OCI-LY1 (cell line): Measurements from ENCODE around the gene DENND1A.

Experiments used
- H2AFZ ChIP-seq: fragments of 200-600 bp; sonication (generic), shearing (Covaris generic); 2 replicates; pipeline ENCODE4 v1.6.0; 2014; ENCODE audit warnings: antibody characterized with exemption, mild to moderate bottlenecking, low read length
- H3F3A ChIP-seq: fragments of 200-600 bp; sonication (generic), shearing (Covaris generic); 2 replicates; pipeline ENCODE4 v1.6.0; 2014; ENCODE audit warnings: mild to moderate bottlenecking, antibody characterized with exemption, low read length, moderate library complexity; ENCODE audit not compliant: insufficient read depth
- H3K27ac ChIP-seq: fragments of 200-600 bp; sonication (generic); 2 replicates; pipeline ENCODE4 v1.5.1; 2014; ENCODE audit warnings: low read length, mixed run types, mild to moderate bottlenecking, low read depth; ENCODE audit not compliant: poor library complexity, severe bottlenecking
- H3K27me3 ChIP-seq: fragments of 200-600 bp; sonication (generic); 2 replicates; pipeline ENCODE4 v1.6.0; 2014; ENCODE audit warnings: antibody characterized with exemption, mild to moderate bottlenecking, low read length, moderate library complexity; ENCODE audit not compliant: insufficient read depth
- H3K36me3 ChIP-seq: fragments of 200-600 bp; sonication (generic); 2 replicates; pipeline ENCODE4 v1.6.1; 2014; ENCODE audit warnings: mild to moderate bottlenecking, antibody characterized with exemption, low read length, moderate library complexity, mixed read lengths; ENCODE audit not compliant: insufficient read depth
- H3K4me1 ChIP-seq: fragments of 200-600 bp; sonication (generic); 2 replicates; pipeline ENCODE4 v1.5.1; 2014; ENCODE audit warnings: mild to moderate bottlenecking, low read length, moderate library complexity; ENCODE audit not compliant: insufficient read depth, severe bottlenecking
- H3K4me2 ChIP-seq: fragments of 200-600 bp; sonication (generic), shearing (Covaris generic); 2 replicates; pipeline ENCODE4 v1.6.1; 2014; ENCODE audit warnings: low read length
- H3K4me3 ChIP-seq: fragments of 200-600 bp; sonication (generic); 2 replicates; pipeline ENCODE4 v1.5.1; 2014; ENCODE audit warnings: low read length, low read depth, mild to moderate bottlenecking, mixed read lengths; ENCODE audit not compliant: poor library complexity, severe bottlenecking
- H3K79me2 ChIP-seq: fragments of 200-600 bp; shearing (Covaris generic); 2 replicates; pipeline ENCODE4 v1.6.1; 2016; ENCODE audit warnings: mixed run types, low read length, mixed read lengths; ENCODE audit not compliant: insufficient read depth
- H3K9ac ChIP-seq: fragments of 200-600 bp; sonication (generic), shearing (Covaris generic); 2 replicates; pipeline ENCODE4 v1.6.1; 2014; ENCODE audit warnings: mild to moderate bottlenecking, low read length, mixed read lengths
- H3K9me2 ChIP-seq: fragments of 200-600 bp; sonication (generic), shearing (Covaris generic); 2 replicates; pipeline ENCODE4 v1.6.1; 2014; ENCODE audit warnings: low read depth, mild to moderate bottlenecking, low read length, mixed read lengths
- H3K9me3 ChIP-seq: fragments of 200-600 bp; shearing (Covaris generic); 2 replicates; pipeline ENCODE4 v1.6.1; 2014; ENCODE audit warnings: low read length, mixed read lengths
- H4K20me1 ChIP-seq: fragments of 200-600 bp; sonication (generic), shearing (Covaris generic); 2 replicates; pipeline ENCODE4 v1.6.0; 2016; ENCODE audit warnings: mild to moderate bottlenecking, low read length; ENCODE audit not compliant: insufficient read depth
- EZH2 ChIP-seq: fragments of 200-600 bp; sonication (generic), shearing (Covaris generic); IDR thresholded peaks from 2 replicates; pipeline ENCODE4 v1.8.0; 2017; ENCODE audit warnings: borderline replicate concordance, mixed run types, mild to moderate bottlenecking, antibody characterized with exemption, low read length, moderate library complexity, mixed read lengths
- TF ChIP-seq, protein P1 (sequence below): fragments of 200-600 bp; sonication (generic), shearing (Covaris generic); IDR thresholded peaks from 2 replicates; pipeline ENCODE4 v1.5.1; 2017; ENCODE audit warnings: mild to moderate bottlenecking, antibody characterized with exemption, low read length, moderate library complexity, mixed read lengths

Gene DENND1A

DNA sequence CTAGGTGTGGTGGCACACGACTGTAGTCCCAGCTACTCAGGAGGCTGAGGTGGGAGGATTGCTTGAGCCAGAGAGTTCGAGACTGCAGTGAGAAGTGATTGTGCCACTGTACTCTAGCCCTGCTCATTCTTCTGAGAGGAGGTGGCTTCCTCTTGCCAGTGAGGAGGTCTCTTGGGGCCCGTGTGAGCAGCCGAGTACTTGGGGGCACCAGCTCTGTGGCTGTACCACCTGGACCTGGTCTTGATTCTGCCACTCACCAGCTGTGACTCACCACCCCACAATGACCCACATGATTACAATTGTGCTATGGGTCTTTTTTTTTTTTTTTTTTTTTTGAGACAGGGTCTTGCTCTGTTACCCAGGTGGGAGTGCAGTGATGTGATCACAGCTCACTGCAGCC, 592.0 kb downstream of the DENND1A start:
- H3K27ac ChIP-seq = peak overlapping the region; percentile 100
- no peaks in the 10 kb centered on the region for H3K9me2 ChIP-seq
- H3K4me1 ChIP-seq = peaks cover 93% of the 10 kb centered on the region
- H3K36me3 ChIP-seq = no peaks in the 10 kb centered on the region
- TF ChIP-seq, protein P1, sequence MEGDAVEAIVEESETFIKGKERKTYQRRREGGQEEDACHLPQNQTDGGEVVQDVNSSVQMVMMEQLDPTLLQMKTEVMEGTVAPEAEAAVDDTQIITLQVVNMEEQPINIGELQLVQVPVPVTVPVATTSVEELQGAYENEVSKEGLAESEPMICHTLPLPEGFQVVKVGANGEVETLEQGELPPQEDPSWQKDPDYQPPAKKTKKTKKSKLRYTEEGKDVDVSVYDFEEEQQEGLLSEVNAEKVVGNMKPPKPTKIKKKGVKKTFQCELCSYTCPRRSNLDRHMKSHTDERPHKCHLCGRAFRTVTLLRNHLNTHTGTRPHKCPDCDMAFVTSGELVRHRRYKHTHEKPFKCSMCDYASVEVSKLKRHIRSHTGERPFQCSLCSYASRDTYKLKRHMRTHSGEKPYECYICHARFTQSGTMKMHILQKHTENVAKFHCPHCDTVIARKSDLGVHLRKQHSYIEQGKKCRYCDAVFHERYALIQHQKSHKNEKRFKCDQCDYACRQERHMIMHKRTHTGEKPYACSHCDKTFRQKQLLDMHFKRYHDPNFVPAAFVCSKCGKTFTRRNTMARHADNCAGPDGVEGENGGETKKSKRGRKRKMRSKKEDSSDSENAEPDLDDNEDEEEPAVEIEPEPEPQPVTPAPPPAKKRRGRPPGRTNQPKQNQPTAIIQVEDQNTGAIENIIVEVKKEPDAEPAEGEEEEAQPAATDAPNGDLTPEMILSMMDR = no peak
- TF ChIP-seq EZH2 = no peak
- no peaks in the 10 kb centered on the region for H4K20me1 ChIP-seq
- H3K4me3 ChIP-seq = peak overlapping the region; percentile 56
- H3K27me3 ChIP-seq = no peaks in the 10 kb centered on the region
- H3K9ac ChIP-seq = peak overlapping the region; percentile 89; the same call in 1 of the 2 replicates
- no peak overlapping the region for H2AFZ ChIP-seq
- no peaks in the 10 kb centered on the region for H3K9me3 ChIP-seq
- H3K79me2 ChIP-seq = no peaks in the 10 kb centered on the region
- H3F3A ChIP-seq = 0 out of 2 replicates have a peak, but pooled peaks cover 4% of the 10 kb centered on the region
- H3K4me2 ChIP-seq = peak overlapping the region; percentile 80

DNA sequence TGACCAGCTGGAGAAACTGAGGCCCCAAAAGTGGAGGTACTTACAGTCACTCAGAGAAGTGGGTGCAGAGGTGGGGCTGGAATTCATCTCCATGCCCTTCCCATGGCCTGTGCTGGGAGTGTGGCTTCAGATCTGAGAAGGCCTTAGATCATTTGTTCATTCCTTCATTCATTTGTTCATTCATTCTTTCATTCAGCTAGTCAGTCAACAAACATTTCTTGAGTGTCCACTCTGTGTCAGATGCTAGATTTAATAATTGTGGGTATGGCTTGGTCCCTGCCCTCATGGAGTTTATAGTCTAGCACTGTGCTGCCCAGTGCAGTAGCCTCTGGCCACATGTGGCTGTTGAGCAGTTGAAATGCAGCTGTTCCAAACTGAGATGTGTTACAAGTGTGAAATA, 593.0 kb downstream of the DENND1A start:
- peak overlapping the region; percentile 100 for H3K27ac ChIP-seq

DNA sequence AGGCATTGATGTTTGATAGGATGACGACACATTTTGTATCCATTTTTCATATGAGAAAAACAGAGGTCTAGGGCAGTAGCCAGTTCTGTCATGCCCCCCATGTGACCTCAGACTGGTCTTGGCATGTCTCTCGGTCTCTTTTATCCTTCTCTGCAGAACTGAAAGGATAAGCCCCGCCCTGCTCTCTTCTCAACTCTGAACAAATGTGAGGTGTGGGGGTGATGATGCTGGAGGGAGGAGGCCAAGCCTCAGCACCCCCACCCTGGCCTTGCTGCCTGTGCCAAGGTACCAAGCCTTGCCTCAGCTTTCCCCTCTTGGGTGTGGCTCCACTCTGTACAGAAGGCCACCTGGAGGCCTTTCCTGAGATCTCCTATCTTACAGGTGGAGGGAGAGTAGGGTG, 593.5 kb downstream of the DENND1A start:
- no peaks in the 10 kb centered on the region for H3K79me2 ChIP-seq
- no peak overlapping the region for H3K4me3 ChIP-seq
- peaks cover 81% of the 10 kb centered on the region for H3K4me1 ChIP-seq
- peak overlapping the region; percentile 46 for H3K4me2 ChIP-seq
- H3K27me3 ChIP-seq = no peaks in the 10 kb centered on the region
- H3K9ac ChIP-seq = peak overlapping the region; percentile 46
- H3F3A ChIP-seq = 0 out of 2 replicates have a peak, but pooled peaks cover 4% of the 10 kb centered on the region
- H3K27ac ChIP-seq = peak overlapping the region; percentile 100
- H3K36me3 ChIP-seq = no peaks in the 10 kb centered on the region
- no peak overlapping the region for H2AFZ ChIP-seq
- no peaks in the 10 kb centered on the region for H3K9me2 ChIP-seq
- no peaks in the 10 kb centered on the region for H4K20me1 ChIP-seq
- TF ChIP-seq, protein P1 = no peak
- TF ChIP-seq EZH2 = no peak
- no peaks in the 10 kb centered on the region for H3K9me3 ChIP-seq

More for the DNA sequence above, 593.0 kb downstream of the DENND1A start:
- Histone ChIP-seq H3K27me3 (no peaks in the 10 kb centered on the region), H2AFZ (no peak overlapping the region), H3K9me3 (no peaks in the 10 kb centered on the region), H3K4me3 (no peak overlapping the region), H3K9ac (no peak overlapping the region; the same call in 1 of the 2 replicates), H3K4me1 (peaks cover 83% of the 10 kb centered on the region), H3K9me2 (no peaks in the 10 kb centered on the region), H3K4me2 (peak overlapping the region; percentile 46; the same call in 1 of the 2 replicates), H3K36me3 (no peaks in the 10 kb centered on the region), H4K20me1 (no peaks in the 10 kb centered on the region), H3F3A (0 out of 2 replicates have a peak, but pooled peaks cover 4% of the 10 kb centered on the region), H3K79me2 (no peaks in the 10 kb centered on the region)
- no peak for TF ChIP-seq EZH2
- TF ChIP-seq, protein P1 = no peak
